VCaP (cell line): ENCODE results near the gene FLT1.

ENCODE experiments used
- H3K27ac ChIP-seq: fragments of 450-650 bp; 2 replicates; pipeline ENCODE4 v1.5.1; 2017
- CTCF ChIP-seq: fragments of 450-650 bp; conservative IDR thresholded peaks from 2 replicates; pipeline ENCODE4 v1.5.1; 2017; ENCODE audit warnings: mild to moderate bottlenecking, moderate library complexity

FLT1 gene

DNA sequence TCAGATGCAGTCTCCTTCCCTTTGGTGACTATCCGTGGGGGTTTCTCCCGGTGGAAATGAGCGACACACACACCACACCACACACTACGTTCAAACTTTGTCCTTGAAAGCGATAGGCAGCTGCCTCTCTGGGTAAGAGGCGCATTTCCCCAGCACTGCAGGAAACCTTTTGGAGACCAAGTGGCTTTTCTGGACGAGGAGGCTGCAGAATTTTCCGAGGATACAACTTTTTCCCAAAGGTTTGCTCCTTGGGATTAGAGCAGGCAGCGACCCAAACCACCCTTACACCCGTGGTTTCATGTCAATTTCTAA, 38.2 kb upstream of the FLT1 start:
- no peak for TF ChIP-seq CTCF

GRCh38 chr13:28532388-28533124, 37.6 kb upstream of the FLT1 start:
- H3K27ac ChIP-seq = no peak overlapping the region

More for the DNA sequence above, 38.2 kb upstream of the FLT1 start:
- H3K27ac ChIP-seq = no peak overlapping the region

DNA sequence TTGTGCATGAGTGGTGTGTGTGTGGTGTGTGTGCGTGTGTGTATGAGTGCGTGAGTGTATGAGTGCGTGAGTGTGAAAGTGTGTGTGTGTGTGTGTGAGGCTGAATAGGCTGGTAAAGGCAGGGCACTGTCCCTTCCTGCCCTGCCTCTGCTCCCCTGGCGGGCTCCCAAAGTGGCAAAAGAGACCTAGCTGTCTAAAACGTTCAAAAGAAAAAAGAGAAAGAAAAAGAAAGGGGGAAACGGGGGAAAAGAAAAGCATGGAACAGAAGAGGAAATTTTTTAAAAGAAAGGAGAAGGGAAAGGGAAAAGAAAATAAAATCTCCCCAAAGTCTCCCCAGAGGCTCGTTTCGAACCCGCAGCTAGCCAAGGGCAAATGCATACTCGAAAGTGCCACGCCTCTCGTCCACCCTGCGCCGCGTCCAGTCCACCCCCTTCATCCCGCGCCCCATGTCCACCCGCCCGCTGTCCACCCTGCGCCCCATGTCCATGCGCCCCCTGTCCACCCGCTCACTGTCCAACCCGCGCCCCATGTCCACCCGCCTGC, 37.0 kb upstream of the FLT1 start:
- TF ChIP-seq CTCF = no peak
- H3K27ac ChIP-seq = no peak overlapping the region

More at GRCh38 chr13:28532388-28533124, 37.6 kb upstream of the FLT1 start:
- no peak for TF ChIP-seq CTCF

DNA sequence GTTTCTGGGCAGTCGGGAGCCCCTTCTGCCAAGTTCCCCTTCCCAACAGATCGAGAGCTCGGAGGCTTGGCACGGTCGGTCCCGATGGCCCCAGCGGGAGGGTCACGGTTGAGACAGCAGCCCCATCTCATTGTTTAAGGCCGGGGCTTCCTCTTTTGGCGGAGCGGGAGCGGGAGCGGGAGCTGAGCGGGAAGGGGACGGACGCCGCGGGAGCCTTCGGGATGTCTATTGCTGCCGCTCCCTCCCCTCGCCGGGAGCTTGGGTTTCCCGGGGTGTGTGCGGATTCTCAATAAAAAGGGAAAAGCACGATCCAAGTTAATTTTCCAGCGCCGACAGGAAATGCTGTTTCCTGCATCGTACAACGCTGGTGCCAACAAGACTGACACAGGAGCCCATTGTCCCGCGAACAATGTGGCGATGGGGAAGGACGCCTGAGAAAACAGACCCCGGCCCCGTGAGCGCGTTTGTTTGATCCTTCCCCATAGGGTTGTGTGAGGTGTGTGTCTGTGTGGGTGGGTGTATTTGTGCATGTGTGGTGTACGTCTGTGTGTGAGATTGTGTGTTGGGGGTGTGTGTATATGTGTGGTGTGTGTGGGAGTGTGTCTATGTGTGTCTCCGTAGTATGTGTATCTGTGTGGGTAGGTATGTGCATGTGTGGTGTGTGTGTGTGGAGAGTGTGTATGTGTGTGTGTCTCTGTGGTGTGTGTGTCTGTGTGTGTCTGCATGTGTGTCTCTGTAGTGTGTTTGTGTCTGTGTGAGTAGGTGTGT, 36.3 kb upstream of the FLT1 start:
- TF ChIP-seq CTCF = no peak
- H3K27ac ChIP-seq = peak overlapping the region; percentile 23; the same call in 1 of the 2 replicates

- peak overlapping the region; percentile 23; the same call in 1 of the 2 replicates for H3K27ac ChIP-seq
- peak; percentile 48 for TF ChIP-seq CTCF
Measured at GRCh38 chr13:28530729-28531076, 35.8 kb upstream of the FLT1 start.

- H3K27ac ChIP-seq = no peak overlapping the region
- no peak for TF ChIP-seq CTCF
Measured at GRCh38 chr13:28529836-28530235, 34.9 kb upstream of the FLT1 start.

DNA sequence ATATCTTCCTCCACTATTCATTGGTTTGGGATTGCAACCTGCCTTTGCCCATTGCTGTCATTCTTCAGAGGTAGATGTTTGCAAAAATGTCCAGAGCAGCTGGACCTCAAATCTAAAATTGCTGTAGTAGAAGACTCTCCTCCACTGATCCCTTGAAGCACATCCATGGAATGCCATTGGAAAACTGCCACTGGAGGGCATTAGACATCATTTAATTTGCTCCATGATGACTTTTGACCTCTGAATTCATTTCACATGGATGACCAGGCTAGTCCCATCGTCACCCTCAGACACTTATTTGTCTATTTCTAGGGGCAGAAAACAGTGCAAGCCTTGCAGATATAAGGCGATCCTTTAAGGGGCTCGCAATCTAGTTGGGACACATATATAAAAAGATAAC, 33.9 kb upstream of the FLT1 start:
- no peak overlapping the region for H3K27ac ChIP-seq

More for the DNA sequence above, 33.9 kb upstream of the FLT1 start:
- TF ChIP-seq CTCF = peak; percentile 7; the same call in 1 of the 2 replicates
